NCI-H446 treated with DMSO at 0.1 percent for 48 hours (cell line): ENCODE data around the gene DAD1.
A peak's percentile ranks its signal among the peaks of the same experiment; 100 is the strongest.

ENCODE experiments used
- DNase-seq: peaks from one replicate; lab custom pipeline; 2025; lab: John Stamatoyannopoulos, UW

The DAD1 gene

GRCh38 chr14:22536853-22537338, 52.1 kb downstream of the DAD1 start:
- DNase-seq = peak; percentile 28

- no peak for DNase-seq
These were observed 53.1 kb downstream of the DAD1 start for GRCh38 chr14:22535916-22536315.

GRCh38 chr14:22535126-22535525, 53.9 kb downstream of the DAD1 start:
- peak; percentile 60 for DNase-seq

- no peak for DNase-seq
These were observed 54.5 kb downstream of the DAD1 start for GRCh38 chr14:22534547-22534946.

GRCh38 chr14:22533739-22534359, 55.2 kb downstream of the DAD1 start:
- no peak for DNase-seq

- no peak for DNase-seq
These were observed 55.8 kb downstream of the DAD1 start for GRCh38 chr14:22533057-22533704.

GRCh38 chr14:22532345-22533056, 56.5 kb downstream of the DAD1 start:
- DNase-seq = no peak

GRCh38 chr14:22531451-22532344, 57.3 kb downstream of the DAD1 start:
- DNase-seq = no peak

- no peak for DNase-seq
These were observed 58.9 kb downstream of the DAD1 start for GRCh38 chr14:22530127-22530526.

- no peak for DNase-seq
These were observed 62.3 kb downstream of the DAD1 start for GRCh38 chr14:22526744-22527143.

- no peak for DNase-seq
These were observed 62.8 kb downstream of the DAD1 start for GRCh38 chr14:22526218-22526617.

- no peak for DNase-seq
These were observed 64.3 kb downstream of the DAD1 start for GRCh38 chr14:22524784-22525161.

GRCh38 chr14:22524115-22524783, 64.8 kb downstream of the DAD1 start:
- no peak for DNase-seq

- DNase-seq = no peak
These were observed 65.7 kb downstream of the DAD1 start for GRCh38 chr14:22523283-22523682.

- DNase-seq = no peak
These were observed 66.5 kb downstream of the DAD1 start for GRCh38 chr14:22522466-22522957.

GRCh38 chr14:22521449-22522239, 67.4 kb downstream of the DAD1 start:
- no peak for DNase-seq

GRCh38 chr14:22520796-22521195, 68.2 kb downstream of the DAD1 start:
- no peak for DNase-seq

- peak; percentile 53 for DNase-seq
These were observed 68.9 kb downstream of the DAD1 start for GRCh38 chr14:22519877-22520685.

GRCh38 chr14:22518073-22518472, 71.0 kb downstream of the DAD1 start:
- DNase-seq = no peak
